ENCODE results near the gene FSD1L. TPM values are rescaled to one million over a fixed set of nuclear protein-coding genes. Genes with fewer than 3 reads are reported as not detected.

Gene FSD1L
- total RNA-seq, 4 donors from 2014 or later: 0.38 to 1.8 (median 1.2) TPM

DNA sequence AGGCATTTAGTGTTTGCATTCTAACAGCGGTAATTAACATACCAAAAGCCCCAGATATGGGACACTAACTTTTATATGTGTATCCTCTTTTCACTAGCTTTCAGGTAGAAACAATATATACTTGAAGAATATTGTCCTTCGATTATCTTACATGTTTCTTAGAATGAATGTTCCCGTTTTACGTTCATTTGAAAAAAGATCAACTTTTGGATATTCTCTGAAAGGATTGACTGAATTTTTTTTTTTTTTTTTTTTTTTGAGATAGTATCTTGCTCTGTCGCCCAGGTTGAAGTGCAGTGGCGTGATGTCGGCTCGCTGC lies 32.2 kb upstream of the FSD1L start:
- Histone ChIP-seq H3K9me3 (peaks cover 0 to 4% (median 0%) of the 10 kb centered on the region in 3 donors), H3K4me3 (no peak overlapping the region), H3K4me1 (peaks cover 0 to 10% (median 0%) of the 10 kb centered on the region in 3 donors), H3K36me3 (no peaks in the 10 kb centered on the region), H3K27ac (no peak overlapping the region), H3K27me3 (no peaks in the 10 kb centered on the region)
- WGBS, 2 donors: 69 to 78% methylated on average over 8 of the region's 8 CpGs
- intact Hi-C loops (cut with DNase I): loop anchor here (10.0 kb wide), 2 partner anchors 171 to 241 kb away; partner anchors contain the start of gene SLC44A1
- DNase-seq: no peak
- TF ChIP-seq, protein P1, sequence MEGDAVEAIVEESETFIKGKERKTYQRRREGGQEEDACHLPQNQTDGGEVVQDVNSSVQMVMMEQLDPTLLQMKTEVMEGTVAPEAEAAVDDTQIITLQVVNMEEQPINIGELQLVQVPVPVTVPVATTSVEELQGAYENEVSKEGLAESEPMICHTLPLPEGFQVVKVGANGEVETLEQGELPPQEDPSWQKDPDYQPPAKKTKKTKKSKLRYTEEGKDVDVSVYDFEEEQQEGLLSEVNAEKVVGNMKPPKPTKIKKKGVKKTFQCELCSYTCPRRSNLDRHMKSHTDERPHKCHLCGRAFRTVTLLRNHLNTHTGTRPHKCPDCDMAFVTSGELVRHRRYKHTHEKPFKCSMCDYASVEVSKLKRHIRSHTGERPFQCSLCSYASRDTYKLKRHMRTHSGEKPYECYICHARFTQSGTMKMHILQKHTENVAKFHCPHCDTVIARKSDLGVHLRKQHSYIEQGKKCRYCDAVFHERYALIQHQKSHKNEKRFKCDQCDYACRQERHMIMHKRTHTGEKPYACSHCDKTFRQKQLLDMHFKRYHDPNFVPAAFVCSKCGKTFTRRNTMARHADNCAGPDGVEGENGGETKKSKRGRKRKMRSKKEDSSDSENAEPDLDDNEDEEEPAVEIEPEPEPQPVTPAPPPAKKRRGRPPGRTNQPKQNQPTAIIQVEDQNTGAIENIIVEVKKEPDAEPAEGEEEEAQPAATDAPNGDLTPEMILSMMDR (IDR thresholded peaks at IDR 0.05): no peak
- TF ChIP-seq POLR2A (IDR thresholded peaks at IDR 0.05): no peak

DNA sequence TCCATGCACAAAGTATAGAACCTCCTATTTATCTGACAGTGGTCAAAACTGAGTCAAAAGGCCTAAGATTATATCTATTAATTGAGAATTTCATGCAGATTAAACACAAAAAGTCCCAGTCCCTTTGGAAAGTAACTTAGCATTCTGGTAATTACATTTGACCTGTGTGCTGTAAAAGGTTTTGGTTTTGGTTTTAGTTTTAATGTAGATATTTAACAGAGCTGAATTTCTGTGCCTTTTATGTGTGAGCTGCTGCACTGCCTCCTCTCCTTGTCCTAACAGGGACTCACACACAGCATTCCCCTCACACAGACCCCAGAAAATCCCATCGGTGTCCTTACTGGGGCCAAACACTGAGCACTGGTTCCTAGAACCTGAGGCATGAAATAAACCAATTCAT lies 31.0 kb upstream of the FSD1L start:
- Histone ChIP-seq H3K4me1 (peaks cover 0 to 10% (median 0%) of the 10 kb centered on the region in 3 donors), H3K4me3 (no peak overlapping the region), H3K36me3 (no peaks in the 10 kb centered on the region), H3K27ac (no peak overlapping the region), H3K27me3 (no peaks in the 10 kb centered on the region), H3K9me3 (no peaks in the 10 kb centered on the region)
- WGBS, 2 donors: 82 to 95% methylated on average over 1 of the region's 1 CpG
- no peak for DNase-seq
- intact Hi-C loops (cut with DNase I): loop anchor here (10.0 kb wide), 2 partner anchors 172 to 242 kb away; partner anchors contain the start of gene SLC44A1
- TF ChIP-seq, protein P1 (IDR thresholded peaks at IDR 0.05): no peak

DNA sequence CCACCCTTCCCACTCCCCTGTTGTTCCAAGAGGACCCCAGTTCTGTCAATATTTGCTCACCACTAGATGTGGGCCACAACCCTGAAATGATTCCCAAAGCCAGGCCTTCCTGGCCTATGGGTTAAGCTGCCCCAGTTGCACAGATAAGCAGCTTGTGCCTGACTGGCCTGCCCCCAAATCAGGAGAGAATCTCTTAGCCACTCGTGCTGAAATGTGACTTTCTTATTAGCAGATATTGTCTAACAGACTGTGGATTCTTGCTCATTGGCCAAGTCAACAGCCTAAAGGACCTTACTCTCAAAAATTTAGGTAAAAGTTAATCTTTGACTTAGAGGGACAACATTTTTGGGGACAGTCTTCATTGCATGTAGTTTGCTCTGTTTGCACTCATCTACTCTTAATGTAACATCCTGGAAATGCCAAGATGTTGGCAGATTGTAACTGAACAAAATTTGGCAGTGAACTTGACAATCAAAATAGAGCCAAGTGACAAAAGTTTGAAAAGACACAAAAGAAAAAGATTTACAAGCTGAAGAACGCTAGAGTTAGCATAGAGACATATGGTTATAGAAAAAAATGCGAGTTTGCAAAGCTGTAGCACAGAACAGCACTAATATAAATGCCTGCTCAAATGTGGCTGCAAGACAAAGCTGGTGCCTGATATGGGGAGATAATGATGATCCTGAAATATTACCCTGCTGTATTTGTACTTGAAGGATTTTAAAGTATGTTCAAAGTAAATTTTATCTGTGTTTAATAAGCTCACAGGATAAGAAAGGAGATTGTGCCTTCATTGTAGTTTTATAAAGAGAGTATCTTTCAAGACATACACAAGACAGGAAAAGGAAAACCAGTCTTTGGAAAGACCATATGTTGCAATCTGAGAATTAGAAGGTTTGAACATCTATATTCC lies 29.0 kb upstream of the FSD1L start:
- no peaks in the 10 kb centered on the region for H3K9me3 ChIP-seq
- 61 to 69% methylated on average over 3 of the region's 3 CpGs for WGBS, 2 donors
- no peak overlapping the region for H3K4me3 ChIP-seq
- no peak overlapping the region for H3K27ac ChIP-seq
- intact Hi-C loops (cut with DNase I): loop anchor here (10.0 kb wide), 2 partner anchors 174 to 244 kb away; partner anchors contain the start of gene SLC44A1
- H3K27me3 ChIP-seq: no peaks in the 10 kb centered on the region
- peaks cover 0 to 6% (median 0%) of the 10 kb centered on the region in 3 donors for H3K4me1 ChIP-seq
- no peaks in the 10 kb centered on the region for H3K36me3 ChIP-seq
- no peak for DNase-seq
- TF ChIP-seq, protein P1 (IDR thresholded peaks at IDR 0.05): no peak
- TF ChIP-seq POLR2A (IDR thresholded peaks at IDR 0.05): no peak

DNA sequence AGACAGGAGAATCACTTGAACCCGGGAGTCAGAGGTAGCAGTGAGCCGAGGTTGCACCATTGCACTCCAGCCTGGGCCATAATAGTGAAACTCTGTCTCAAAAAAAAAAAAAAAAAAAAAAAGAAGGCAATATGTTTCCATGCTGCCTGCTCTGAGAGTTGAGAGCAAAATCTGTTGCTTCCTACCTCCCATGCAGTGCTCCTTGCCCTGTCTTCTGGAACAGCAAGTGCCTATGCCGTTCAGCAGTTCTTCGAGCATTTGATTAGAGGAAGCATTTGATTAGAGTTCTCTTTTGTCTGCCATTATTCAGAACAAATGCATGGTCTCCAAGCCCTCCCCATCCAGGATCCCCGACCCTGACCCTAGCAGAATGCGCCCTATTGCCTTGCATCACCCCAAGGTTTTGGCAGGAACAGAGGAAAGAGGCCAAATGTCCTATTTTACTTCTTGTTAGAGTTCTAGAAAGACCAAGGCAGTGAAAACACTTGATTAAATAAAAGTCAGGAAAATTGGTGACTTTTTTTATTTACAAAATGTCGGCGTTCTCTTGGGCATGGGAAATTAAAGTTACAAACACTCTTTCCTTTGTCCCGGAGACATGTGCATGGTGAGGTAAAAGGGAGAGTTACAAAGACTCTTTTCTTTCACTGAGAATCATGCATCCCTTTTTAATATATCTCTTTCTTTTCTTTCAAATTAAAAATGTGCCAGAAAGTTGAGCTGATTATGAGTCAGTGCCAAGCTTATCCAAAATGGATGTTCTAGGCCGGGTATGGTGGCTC lies 27.8 kb upstream of the FSD1L start:
- no peaks in the 10 kb centered on the region for H3K27me3 ChIP-seq
- WGBS, 2 donors: 89 to 90% methylated on average over 10 of the region's 10 CpGs
- no peaks in the 10 kb centered on the region for H3K36me3 ChIP-seq

More for the DNA sequence above, 27.8 kb upstream of the FSD1L start:
- Histone ChIP-seq H3K27ac (no peak overlapping the region), H3K4me3 (no peak overlapping the region), H3K4me1 (peaks cover 0 to 6% (median 0%) of the 10 kb centered on the region in 3 donors), H3K9me3 (no peaks in the 10 kb centered on the region)
- no peak for TF ChIP-seq POLR2A (IDR thresholded peaks at IDR 0.05)
- TF ChIP-seq, protein P1 (IDR thresholded peaks at IDR 0.05): no peak
- intact Hi-C loops (cut with DNase I): loop anchor here (10.0 kb wide), 2 partner anchors 175 to 245 kb away; partner anchors contain the start of gene SLC44A1
- DNase-seq: no peak

Measured in esophagus squamous epithelium (tissue), 5 donors.